GM12864 (cell line): ENCODE data around the gene ENOSF1.

Experiments
- DNase-seq: peaks from one replicate; pipeline ENCODE4 v3.0.0-alpha.2; 2011; ENCODE audit warnings: low read depth
- H3K4me3 ChIP-seq: 2 replicates; pipeline ENCODE4 v1.5.1; 2011; ENCODE audit warnings: mild to moderate bottlenecking, low read depth, low read length, control low read depth
- TF ChIP-seq, protein P1 (sequence below): IDR thresholded peaks from 2 replicates; pipeline ENCODE4 v1.5.1; 2011; ENCODE audit warnings: low read depth, mild to moderate bottlenecking, moderate library complexity, low read length, control low read depth, inconsistent platforms; ENCODE audit errors: missing control alignments

Gene ENOSF1

GRCh38 chr18:709771-710170 is 2.7 kb downstream of the ENOSF1 start:
- H3K4me3 ChIP-seq: no peak overlapping the region
- TF ChIP-seq, protein P1, sequence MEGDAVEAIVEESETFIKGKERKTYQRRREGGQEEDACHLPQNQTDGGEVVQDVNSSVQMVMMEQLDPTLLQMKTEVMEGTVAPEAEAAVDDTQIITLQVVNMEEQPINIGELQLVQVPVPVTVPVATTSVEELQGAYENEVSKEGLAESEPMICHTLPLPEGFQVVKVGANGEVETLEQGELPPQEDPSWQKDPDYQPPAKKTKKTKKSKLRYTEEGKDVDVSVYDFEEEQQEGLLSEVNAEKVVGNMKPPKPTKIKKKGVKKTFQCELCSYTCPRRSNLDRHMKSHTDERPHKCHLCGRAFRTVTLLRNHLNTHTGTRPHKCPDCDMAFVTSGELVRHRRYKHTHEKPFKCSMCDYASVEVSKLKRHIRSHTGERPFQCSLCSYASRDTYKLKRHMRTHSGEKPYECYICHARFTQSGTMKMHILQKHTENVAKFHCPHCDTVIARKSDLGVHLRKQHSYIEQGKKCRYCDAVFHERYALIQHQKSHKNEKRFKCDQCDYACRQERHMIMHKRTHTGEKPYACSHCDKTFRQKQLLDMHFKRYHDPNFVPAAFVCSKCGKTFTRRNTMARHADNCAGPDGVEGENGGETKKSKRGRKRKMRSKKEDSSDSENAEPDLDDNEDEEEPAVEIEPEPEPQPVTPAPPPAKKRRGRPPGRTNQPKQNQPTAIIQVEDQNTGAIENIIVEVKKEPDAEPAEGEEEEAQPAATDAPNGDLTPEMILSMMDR: no peak
- no peak for DNase-seq

- no peak overlapping the region for H3K4me3 ChIP-seq
- TF ChIP-seq, protein P1: no peak
- DNase-seq: no peak
Measured at GRCh38 chr18:708096-708495, 4.3 kb downstream of the ENOSF1 start.

- no peak overlapping the region for H3K4me3 ChIP-seq
- no peak for DNase-seq
- TF ChIP-seq, protein P1: no peak
Measured at GRCh38 chr18:706405-706804, 6.0 kb downstream of the ENOSF1 start.

GRCh38 chr18:703213-703967 is 9.0 kb downstream of the ENOSF1 start:
- no peak for DNase-seq
- TF ChIP-seq, protein P1: no peak
- H3K4me3 ChIP-seq: no peak overlapping the region

DNA sequence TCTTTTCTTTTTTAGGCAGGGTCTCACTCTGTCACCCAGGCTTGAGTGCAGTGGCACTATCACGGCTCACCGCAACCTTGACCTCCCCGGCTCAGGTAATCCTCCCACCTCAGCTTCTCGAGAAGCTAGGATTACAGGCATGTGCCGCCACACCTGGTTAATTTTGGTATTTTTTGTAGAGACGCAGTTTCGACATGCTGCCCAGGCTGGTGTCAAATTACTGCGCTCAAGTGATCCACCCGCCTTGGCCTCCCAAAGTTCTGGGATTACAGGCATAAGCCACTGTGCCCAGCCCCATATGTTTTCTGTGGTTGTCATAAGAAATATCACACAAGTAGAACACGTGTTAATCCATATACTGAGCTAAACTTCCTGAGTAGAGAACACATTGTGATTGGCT is 14.6 kb downstream of the ENOSF1 start:
- TF ChIP-seq, protein P1: no peak
- DNase-seq: no peak
- no peak overlapping the region for H3K4me3 ChIP-seq

GRCh38 chr18:697012-697411 is 15.4 kb downstream of the ENOSF1 start:
- DNase-seq: no peak
- TF ChIP-seq, protein P1: no peak
- no peak overlapping the region for H3K4me3 ChIP-seq
